Measurements from ENCODE around the gene IFT22.

DNA sequence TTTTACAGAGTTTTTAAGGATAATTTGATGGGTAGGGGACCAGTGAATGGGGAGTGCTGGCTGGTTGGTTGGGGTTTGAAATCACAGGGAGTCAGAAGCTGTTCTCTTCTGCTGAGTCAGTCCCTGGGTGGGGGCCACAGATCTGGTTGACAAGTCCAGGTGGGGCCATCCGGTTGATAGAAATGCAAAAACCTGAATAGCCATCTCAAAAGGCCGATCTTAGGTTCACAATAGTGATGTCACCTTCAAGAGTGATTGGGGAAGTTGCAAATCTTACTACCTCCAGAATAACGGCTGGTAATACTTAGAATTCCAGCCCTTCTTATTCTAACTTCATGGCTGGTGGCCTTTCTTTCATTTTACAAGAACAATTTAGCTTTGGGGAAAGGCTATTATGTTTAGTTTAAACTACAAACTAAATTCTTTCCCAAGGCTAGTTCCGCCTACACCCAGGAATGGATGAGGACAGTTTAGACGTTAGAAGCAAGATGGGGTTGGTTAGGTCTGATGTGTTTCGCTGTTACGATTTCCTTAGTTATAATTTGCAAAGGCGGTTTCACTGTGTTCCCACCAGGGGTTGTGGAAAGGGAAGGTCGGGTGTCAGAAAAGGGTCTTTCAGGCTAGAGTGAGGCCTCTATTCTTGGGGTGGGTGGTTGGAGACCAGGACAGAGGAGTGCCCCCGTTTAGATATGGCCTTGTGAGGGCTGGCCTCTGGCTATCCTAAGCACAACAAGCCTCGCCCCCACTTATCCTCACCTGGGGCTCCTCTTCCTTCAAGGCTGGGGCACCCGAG, 27.4 kb downstream of the IFT22 start:
- TF ChIP-seq, protein P1, sequence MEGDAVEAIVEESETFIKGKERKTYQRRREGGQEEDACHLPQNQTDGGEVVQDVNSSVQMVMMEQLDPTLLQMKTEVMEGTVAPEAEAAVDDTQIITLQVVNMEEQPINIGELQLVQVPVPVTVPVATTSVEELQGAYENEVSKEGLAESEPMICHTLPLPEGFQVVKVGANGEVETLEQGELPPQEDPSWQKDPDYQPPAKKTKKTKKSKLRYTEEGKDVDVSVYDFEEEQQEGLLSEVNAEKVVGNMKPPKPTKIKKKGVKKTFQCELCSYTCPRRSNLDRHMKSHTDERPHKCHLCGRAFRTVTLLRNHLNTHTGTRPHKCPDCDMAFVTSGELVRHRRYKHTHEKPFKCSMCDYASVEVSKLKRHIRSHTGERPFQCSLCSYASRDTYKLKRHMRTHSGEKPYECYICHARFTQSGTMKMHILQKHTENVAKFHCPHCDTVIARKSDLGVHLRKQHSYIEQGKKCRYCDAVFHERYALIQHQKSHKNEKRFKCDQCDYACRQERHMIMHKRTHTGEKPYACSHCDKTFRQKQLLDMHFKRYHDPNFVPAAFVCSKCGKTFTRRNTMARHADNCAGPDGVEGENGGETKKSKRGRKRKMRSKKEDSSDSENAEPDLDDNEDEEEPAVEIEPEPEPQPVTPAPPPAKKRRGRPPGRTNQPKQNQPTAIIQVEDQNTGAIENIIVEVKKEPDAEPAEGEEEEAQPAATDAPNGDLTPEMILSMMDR (conservative IDR thresholded peaks at IDR 0.05 in 1 of 2, IDR thresholded peaks at IDR 0.05 in 1 of 2; ENCODE audit: extremely low read depth in 1 of 2, insufficient read depth in 1 of 2, low read depth in 1 of 2, low read length in 2 of 2), result no peak
- TF ChIP-seq EZH2 (IDR thresholded peaks at IDR 0.05; ENCODE audit: borderline replicate concordance, low read length), result no peak
